Upper lobe of right lung (tissue), 1 donor: ENCODE results near the gene CCDC88C. TPM values are rescaled to one million over a fixed set of nuclear protein-coding genes. Genes with fewer than 3 reads are reported as not detected.

Experiments used
- ATAC-seq: fragments of 200-7000 bp; cut with Tn5 transposase; one replicate; pipeline ENCODE4 v1.9.1; 2020; ENCODE audit warnings: mild to moderate bottlenecking, moderate library complexity
- DNase-seq: peaks from one replicate; pipeline ENCODE4 v3.0.0-alpha.2; 2020
- H3K27ac ChIP-seq: fragments of 200-600 bp; one replicate; pipeline ENCODE4 v1.8.0; 2022
- H3K27me3 ChIP-seq: fragments of 200-600 bp; one replicate; pipeline ENCODE4 v1.8.0; 2022; ENCODE audit warnings: mild to moderate bottlenecking
- H3K36me3 ChIP-seq: fragments of 200-600 bp; one replicate; pipeline ENCODE4 v1.8.0; 2022
- H3K4me1 ChIP-seq: fragments of 200-600 bp; one replicate; pipeline ENCODE4 v1.8.0; 2022
- H3K4me3 ChIP-seq: fragments of 200-600 bp; one replicate; pipeline ENCODE4 v1.8.0; 2022; ENCODE audit warnings: mild to moderate bottlenecking
- H3K9me3 ChIP-seq: fragments of 200-600 bp; one replicate; pipeline ENCODE4 v1.8.0; 2022
- intact Hi-C: fragments of 100-400 bp; cut with DNase I; formaldehyde crosslinking; loops from one replicate; pipeline ENCODE4 v1.11.0; 2022
- total RNA-seq: library from RNA; stranded (reverse); fragmentation: NEBNext Ultra II Directional; extraction: Animal tissue kit (Norgen Biotek cat#: 25700); gene quantifications from one replicate; pipeline ENCODE4 v1.2.1, GENCODE V29; 2021
- TF ChIP-seq, protein P1 (sequence below): fragments of 200-600 bp; IDR thresholded peaks from one replicate; pipeline ENCODE4 v1.8.0; 2022; ENCODE audit warnings: antibody characterized with exemption
- donor health status: DM: no; HTN: yes; CAD: no; lungs with severe emphysema.

Gene CCDC88C
- total RNA-seq, 1 donor from 2014 or later, result 34.1 TPM

DNA sequence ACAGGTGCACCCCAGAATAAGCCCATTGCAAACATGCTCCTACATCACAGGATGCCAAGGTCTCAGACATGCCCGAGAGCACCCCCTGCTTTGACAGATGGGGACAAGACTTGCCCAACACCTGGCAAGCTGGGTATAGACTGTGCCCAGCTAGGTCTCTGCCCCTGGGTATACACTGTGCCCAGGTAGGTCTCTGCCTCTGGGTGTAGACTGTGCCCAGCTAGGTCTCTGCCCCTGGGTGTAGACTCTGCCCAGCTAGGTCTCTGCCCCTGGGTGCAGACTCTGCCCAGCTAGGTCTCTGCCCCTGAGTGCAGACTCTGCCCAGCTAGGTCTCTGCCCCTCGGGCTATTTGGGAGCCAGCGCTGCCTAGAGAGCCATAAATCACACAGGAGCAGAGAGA is 85.9 kb downstream of the CCDC88C start:
- Histone ChIP-seq H3K9me3 (no peaks in the 10 kb centered on the region), H3K27me3 (no peaks in the 10 kb centered on the region), H3K36me3 (no peaks in the 10 kb centered on the region), H3K4me1 (peaks cover 38% of the 10 kb centered on the region), H3K27ac (no peak overlapping the region), H3K4me3 (no peak overlapping the region)
- TF ChIP-seq, protein P1, sequence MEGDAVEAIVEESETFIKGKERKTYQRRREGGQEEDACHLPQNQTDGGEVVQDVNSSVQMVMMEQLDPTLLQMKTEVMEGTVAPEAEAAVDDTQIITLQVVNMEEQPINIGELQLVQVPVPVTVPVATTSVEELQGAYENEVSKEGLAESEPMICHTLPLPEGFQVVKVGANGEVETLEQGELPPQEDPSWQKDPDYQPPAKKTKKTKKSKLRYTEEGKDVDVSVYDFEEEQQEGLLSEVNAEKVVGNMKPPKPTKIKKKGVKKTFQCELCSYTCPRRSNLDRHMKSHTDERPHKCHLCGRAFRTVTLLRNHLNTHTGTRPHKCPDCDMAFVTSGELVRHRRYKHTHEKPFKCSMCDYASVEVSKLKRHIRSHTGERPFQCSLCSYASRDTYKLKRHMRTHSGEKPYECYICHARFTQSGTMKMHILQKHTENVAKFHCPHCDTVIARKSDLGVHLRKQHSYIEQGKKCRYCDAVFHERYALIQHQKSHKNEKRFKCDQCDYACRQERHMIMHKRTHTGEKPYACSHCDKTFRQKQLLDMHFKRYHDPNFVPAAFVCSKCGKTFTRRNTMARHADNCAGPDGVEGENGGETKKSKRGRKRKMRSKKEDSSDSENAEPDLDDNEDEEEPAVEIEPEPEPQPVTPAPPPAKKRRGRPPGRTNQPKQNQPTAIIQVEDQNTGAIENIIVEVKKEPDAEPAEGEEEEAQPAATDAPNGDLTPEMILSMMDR, result no peak
- DNase-seq (no peak), ATAC-seq (no peak)
- intact Hi-C loops, result no loop called here

GRCh38 chr14:91330856-91331255 is 86.8 kb downstream of the CCDC88C start:
- Histone ChIP-seq H3K4me3 (no peak overlapping the region), H3K27me3 (no peaks in the 10 kb centered on the region), H3K36me3 (no peaks in the 10 kb centered on the region), H3K27ac (no peak overlapping the region), H3K4me1 (peaks cover 46% of the 10 kb centered on the region), H3K9me3 (no peaks in the 10 kb centered on the region)
- TF ChIP-seq, protein P1, result no peak
- intact Hi-C loops, result no loop called here
- peak; percentile 35 for ATAC-seq
- DNase-seq, result no peak

DNA sequence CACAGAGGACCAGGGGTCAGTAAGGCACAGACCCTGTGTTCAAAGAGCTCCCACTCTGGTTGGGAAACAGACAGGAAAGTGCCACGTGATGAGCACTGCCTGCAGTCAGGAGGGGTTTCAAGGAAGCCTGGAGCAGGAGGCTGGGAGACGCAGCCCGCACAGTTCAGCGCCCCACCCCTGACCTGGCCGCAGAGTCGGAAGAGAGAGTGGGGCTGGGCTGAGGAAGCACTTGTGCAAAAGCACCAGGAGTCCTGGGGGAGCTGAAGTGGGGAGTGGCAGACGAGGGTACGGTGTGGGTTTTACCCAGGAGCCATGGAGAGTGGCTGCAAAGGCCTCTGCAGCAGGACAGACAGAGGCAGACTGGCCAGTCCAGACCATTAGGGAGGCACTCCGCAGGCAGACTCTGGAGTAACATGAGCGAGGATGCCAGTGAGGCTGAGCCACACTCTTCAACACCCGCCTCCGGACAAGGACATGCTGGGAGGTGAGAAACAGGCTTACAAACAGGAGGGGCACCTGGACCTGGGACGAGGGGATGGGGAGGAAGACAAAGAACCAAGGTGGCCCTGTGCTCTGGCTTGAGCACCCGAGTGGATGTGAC is 87.4 kb downstream of the CCDC88C start:
- intact Hi-C loops, result no loop called here
- no peaks in the 10 kb centered on the region for H3K36me3 ChIP-seq
- TF ChIP-seq, protein P1, result no peak
- no peak overlapping the region for H3K4me3 ChIP-seq
- no peaks in the 10 kb centered on the region for H3K9me3 ChIP-seq
- H3K27ac ChIP-seq, result peak overlapping the region; percentile 17
- H3K4me1 ChIP-seq, result peaks cover 52% of the 10 kb centered on the region
- no peaks in the 10 kb centered on the region for H3K27me3 ChIP-seq
- DNase-seq, result peak; percentile 82
- ATAC-seq, result peak; percentile 80

- DNase-seq, result no peak
- TF ChIP-seq, protein P1, result no peak
- Histone ChIP-seq H3K27me3 (no peaks in the 10 kb centered on the region), H3K9me3 (no peaks in the 10 kb centered on the region), H3K4me3 (no peak overlapping the region), H3K4me1 (peaks cover 59% of the 10 kb centered on the region), H3K36me3 (no peaks in the 10 kb centered on the region), H3K27ac (no peak overlapping the region)
- ATAC-seq, result no peak
- intact Hi-C loops, result no loop called here
These were observed 88.1 kb downstream of the CCDC88C start for GRCh38 chr14:91329486-91330014.

- intact Hi-C loops, result no loop called here
- H3K4me3 ChIP-seq, result no peak overlapping the region
- TF ChIP-seq, protein P1, result no peak
- no peaks in the 10 kb centered on the region for H3K36me3 ChIP-seq
- no peak overlapping the region for H3K27ac ChIP-seq
- H3K27me3 ChIP-seq, result no peaks in the 10 kb centered on the region
- ATAC-seq (no peak), DNase-seq (no peak)
- H3K4me1 ChIP-seq, result peaks cover 68% of the 10 kb centered on the region
- H3K9me3 ChIP-seq, result no peaks in the 10 kb centered on the region
These were observed 89.1 kb downstream of the CCDC88C start for GRCh38 chr14:91328313-91329050.
